HG02763 (cell line): ENCODE results near the gene CT83.

Experiments
- ATAC-seq: cut with Tn5 transposase; IDR thresholded peaks from one replicate; pipeline ENCODE4 v1.9.1; 2021; ENCODE audit warnings: mild to moderate bottlenecking, moderate library complexity; ENCODE audit not compliant: unreplicated experiment

CT83 gene

GRCh38 chrX:116462822-116463221 is at the start of gene CT83:
Gene CT83 (minus strand): TSS chrX:116462976. CDS start chrX:116462856, 120 bp downstream.
- ATAC-seq = no peak

GRCh38 chrX:116499780-116500179 is 37.0 kb upstream of the CT83 start:
- ATAC-seq = no peak

GRCh38 chrX:116493271-116493670 is 30.5 kb upstream of the CT83 start:
- no peak for ATAC-seq

- no peak for ATAC-seq
These were observed 27.3 kb upstream of the CT83 start for GRCh38 chrX:116490104-116490503.

GRCh38 chrX:116480059-116480458 is 17.3 kb upstream of the CT83 start:
- ATAC-seq = no peak

- ATAC-seq = no peak
These were observed 13.6 kb downstream of the CT83 start for GRCh38 chrX:116449156-116449555.

GRCh38 chrX:116436358-116436816 is 26.4 kb downstream of the CT83 start, which contains the start of gene SLC6A14:
Gene SLC6A14 (plus strand): TSS chrX:116436606. CDS start chrX:116436710, 104 bp downstream.
- ATAC-seq = no peak

GRCh38 chrX:116435597-116435996 is 27.2 kb downstream of the CT83 start:
- no peak for ATAC-seq

GRCh38 chrX:116427978-116428377 is 34.8 kb downstream of the CT83 start:
- no peak for ATAC-seq

- no peak for ATAC-seq
These were observed 44.8 kb downstream of the CT83 start for GRCh38 chrX:116417968-116418367.

GRCh38 chrX:116417214-116417613 is 45.6 kb downstream of the CT83 start:
- ATAC-seq = no peak

GRCh38 chrX:116413273-116413672 is 49.5 kb downstream of the CT83 start:
- ATAC-seq = no peak
